Measurements from ENCODE around the gene ATP6V1B1. TPM values are rescaled to one million over a fixed set of nuclear protein-coding genes. Genes with fewer than 3 reads are reported as not detected.
A peak's percentile ranks its signal among the peaks of the same experiment; 100 is the strongest.
"Not testable (repeated sequence)": the region's sequence is repeated elsewhere in the genome, so short reads cannot be mapped to it uniquely, and the experiment has no call there.

ATP6V1B1 gene
- total RNA-seq, 3 donors from 2014 or later (not counting 1 experiment from before 2014, with no cell fraction given), result not detected

GRCh38 chr2:70994699-70995425 is 59.2 kb downstream of the ATP6V1B1 start, which contains the start of gene TEX261:
TSS of gene TEX261 (minus strand) at chr2:70994873. CDS start at chr2:70994757, 116 bp downstream.
- Mint-ChIP-seq H3K27ac (peak within 1 kb of the TSS; percentile 86 to 92), H3K4me3 (peak within 1 kb of the TSS; percentile 91), H3K36me3 (no peaks in the 10 kb centered on the region), H3K9me3 (no peaks in the 10 kb centered on the region), H3K4me1 (peaks cover 33 to 35% of the 10 kb centered on the region in 2 donors), H3K27me3 (ENCODE audit: low read depth in 2 of 2) (no peaks in the 10 kb centered on the region)
- WGBS (ENCODE audit: insufficient coverage), result under 1% methylated on average over 65 of the region's 65 CpGs
- intact Hi-C loops (cut with micrococcal nuclease), result loop anchor here (1.0 to 2.0 kb wide), 3 partner anchors 10 to 30 kb away; no protein-coding TSS in a partner anchor
- Histone ChIP-seq H3K27ac (ENCODE audit: low read length) (peak within 1 kb of the TSS; percentile 71), H3K4me3 (ENCODE audit: low read length) (peak within 1 kb of the TSS; percentile 90), H3K36me3 (ENCODE audit: control insufficient read depth, insufficient read depth, low read length) (peaks cover 15% of the 10 kb centered on the region), H3K4me1 (ENCODE audit: control insufficient read depth, insufficient read depth, low read length) (peaks cover 27% of the 10 kb centered on the region), H3K27me3 (ENCODE audit: control insufficient read depth, insufficient read depth, low read length) (no peaks in the 10 kb centered on the region), H3K9me3 (ENCODE audit: control insufficient read depth, insufficient read depth, low read length) (no peaks in the 10 kb centered on the region)
- DNase-seq, result peak; percentile 90 to 92
- TF ChIP-seq, protein P1, sequence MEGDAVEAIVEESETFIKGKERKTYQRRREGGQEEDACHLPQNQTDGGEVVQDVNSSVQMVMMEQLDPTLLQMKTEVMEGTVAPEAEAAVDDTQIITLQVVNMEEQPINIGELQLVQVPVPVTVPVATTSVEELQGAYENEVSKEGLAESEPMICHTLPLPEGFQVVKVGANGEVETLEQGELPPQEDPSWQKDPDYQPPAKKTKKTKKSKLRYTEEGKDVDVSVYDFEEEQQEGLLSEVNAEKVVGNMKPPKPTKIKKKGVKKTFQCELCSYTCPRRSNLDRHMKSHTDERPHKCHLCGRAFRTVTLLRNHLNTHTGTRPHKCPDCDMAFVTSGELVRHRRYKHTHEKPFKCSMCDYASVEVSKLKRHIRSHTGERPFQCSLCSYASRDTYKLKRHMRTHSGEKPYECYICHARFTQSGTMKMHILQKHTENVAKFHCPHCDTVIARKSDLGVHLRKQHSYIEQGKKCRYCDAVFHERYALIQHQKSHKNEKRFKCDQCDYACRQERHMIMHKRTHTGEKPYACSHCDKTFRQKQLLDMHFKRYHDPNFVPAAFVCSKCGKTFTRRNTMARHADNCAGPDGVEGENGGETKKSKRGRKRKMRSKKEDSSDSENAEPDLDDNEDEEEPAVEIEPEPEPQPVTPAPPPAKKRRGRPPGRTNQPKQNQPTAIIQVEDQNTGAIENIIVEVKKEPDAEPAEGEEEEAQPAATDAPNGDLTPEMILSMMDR (IDR thresholded peaks at IDR 0.05), result peak; percentile 54
- peak; percentile 96 to 99 (median 98) for ATAC-seq

GRCh38 chr2:70995426-70995729 is 59.7 kb downstream of the ATP6V1B1 start:
- Histone ChIP-seq H3K36me3 (ENCODE audit: control insufficient read depth, insufficient read depth, low read length) (peaks cover 11% of the 10 kb centered on the region), H3K4me1 (ENCODE audit: control insufficient read depth, insufficient read depth, low read length) (peaks cover 27% of the 10 kb centered on the region), H3K4me3 (ENCODE audit: low read length) (peak overlapping the region; percentile 90), H3K9me3 (ENCODE audit: control insufficient read depth, insufficient read depth, low read length) (no peaks in the 10 kb centered on the region), H3K27me3 (ENCODE audit: control insufficient read depth, insufficient read depth, low read length) (no peaks in the 10 kb centered on the region), H3K27ac (ENCODE audit: low read length) (peak overlapping the region; percentile 56)
- Mint-ChIP-seq H3K4me1 (peaks cover 34 to 35% of the 10 kb centered on the region in 2 donors), H3K27me3 (ENCODE audit: low read depth in 2 of 2) (no peaks in the 10 kb centered on the region), H3K9me3 (no peaks in the 10 kb centered on the region), H3K4me3 (peak overlapping the region; percentile 90), H3K36me3 (no peaks in the 10 kb centered on the region), H3K27ac (peak overlapping the region; percentile 68 to 73)
- intact Hi-C loops (cut with micrococcal nuclease), result loop anchor here (1.0 to 2.0 kb wide), 3 partner anchors 10 to 30 kb away; no protein-coding TSS in a partner anchor
- DNase-seq (peak; percentile 24 to 82), ATAC-seq (peak; percentile 19 to 45 (median 22))
- 0% methylated on average over 10 of the region's 11 CpGs for WGBS (ENCODE audit: insufficient coverage)
- TF ChIP-seq, protein P1 (IDR thresholded peaks at IDR 0.05), result no peak

DNA sequence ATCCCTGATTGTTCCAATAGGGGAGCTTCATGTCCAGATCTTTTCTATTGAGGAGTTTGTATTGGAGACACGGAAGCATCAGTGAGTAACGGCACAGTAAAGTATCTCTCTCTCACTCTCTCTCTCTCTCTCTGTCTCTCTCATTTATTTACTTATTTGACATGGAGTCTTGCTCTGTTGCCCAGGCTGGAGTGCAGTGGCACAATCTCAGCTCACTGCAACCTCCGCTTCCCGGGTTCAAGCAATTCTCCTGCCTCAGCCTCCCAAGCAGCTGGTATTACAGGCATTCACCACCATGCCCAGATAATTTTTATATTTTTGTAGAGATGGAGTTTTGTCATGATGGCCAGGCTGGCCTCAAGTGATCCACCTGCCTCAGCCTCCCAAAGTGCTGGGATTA is 63.2 kb downstream of the ATP6V1B1 start:
- H3K4me3 Mint-ChIP-seq; H3K27ac ChIP-seq (ENCODE audit: low read length); H3K36me3 Mint-ChIP-seq; DNase-seq; intact Hi-C loops (cut with micrococcal nuclease); H3K4me3 ChIP-seq (ENCODE audit: low read length); H3K27me3 Mint-ChIP-seq (ENCODE audit: low read depth in 2 of 2); H3K9me3 ChIP-seq (ENCODE audit: control insufficient read depth, insufficient read depth, low read length); H3K27ac Mint-ChIP-seq; H3K27me3 ChIP-seq (ENCODE audit: control insufficient read depth, insufficient read depth, low read length); H3K9me3 Mint-ChIP-seq; ATAC-seq; H3K36me3 ChIP-seq (ENCODE audit: control insufficient read depth, insufficient read depth, low read length): not testable (repeated sequence)
- H3K4me1 ChIP-seq (ENCODE audit: control insufficient read depth, insufficient read depth, low read length), result peaks cover 20% of the 10 kb centered on the region
- 100% methylated on average over 4 of the region's 4 CpGs for WGBS (ENCODE audit: insufficient coverage)
- peaks cover 20 to 24% of the 10 kb centered on the region in 2 donors for H3K4me1 Mint-ChIP-seq

- ATAC-seq, result no peak
- H3K9me3 Mint-ChIP-seq, result no peaks in the 10 kb centered on the region
- Histone ChIP-seq H3K4me1 (ENCODE audit: control insufficient read depth, insufficient read depth, low read length) (peaks cover 15% of the 10 kb centered on the region), H3K36me3 (ENCODE audit: control insufficient read depth, insufficient read depth, low read length) (no peaks in the 10 kb centered on the region), H3K9me3 (ENCODE audit: control insufficient read depth, insufficient read depth, low read length) (no peaks in the 10 kb centered on the region), H3K27me3 (ENCODE audit: control insufficient read depth, insufficient read depth, low read length) (no peaks in the 10 kb centered on the region), H3K27ac (ENCODE audit: low read length) (no peak overlapping the region), H3K4me3 (ENCODE audit: low read length) (no peak overlapping the region)
- intact Hi-C loops (cut with micrococcal nuclease), result no loop called here
- H3K27me3 Mint-ChIP-seq (ENCODE audit: low read depth in 2 of 2), result no peaks in the 10 kb centered on the region
- no peak overlapping the region for H3K4me3 Mint-ChIP-seq
- peaks cover 16 to 20% of the 10 kb centered on the region in 2 donors for H3K4me1 Mint-ChIP-seq
- no peak for DNase-seq
- H3K27ac Mint-ChIP-seq, result no peak overlapping the region
- H3K36me3 Mint-ChIP-seq, result no peaks in the 10 kb centered on the region
- 52% methylated on average over 2 of the region's 2 CpGs for WGBS (ENCODE audit: insufficient coverage)
- TF ChIP-seq, protein P1 (IDR thresholded peaks at IDR 0.05), result no peak
These were observed 63.7 kb downstream of the ATP6V1B1 start for GRCh38 chr2:70999362-70999761.

DNA sequence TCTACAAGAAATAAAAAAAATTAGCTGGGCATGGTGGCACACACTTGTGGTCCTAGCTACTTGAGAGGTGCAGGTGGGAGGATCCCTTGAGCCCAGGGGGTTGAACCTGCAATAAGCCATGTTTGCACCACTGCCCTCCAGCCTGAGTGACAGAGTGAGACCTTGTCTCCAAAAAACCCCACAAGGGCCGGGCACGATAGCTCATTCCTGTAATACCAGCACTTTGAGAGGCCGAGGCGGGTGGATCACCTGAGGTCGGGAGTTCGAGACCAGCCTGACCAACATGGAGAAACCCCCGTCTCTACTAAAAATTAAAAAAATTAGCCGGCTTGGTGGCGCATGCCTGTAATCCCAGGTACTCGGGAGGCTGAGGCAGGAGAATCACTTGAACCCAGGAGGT is 64.2 kb downstream of the ATP6V1B1 start:
- peaks cover 16 to 20% of the 10 kb centered on the region in 2 donors for H3K4me1 Mint-ChIP-seq
- H3K4me3 Mint-ChIP-seq; H3K9me3 ChIP-seq (ENCODE audit: control insufficient read depth, insufficient read depth, low read length); H3K9me3 Mint-ChIP-seq; intact Hi-C loops (cut with micrococcal nuclease); H3K27ac Mint-ChIP-seq; H3K27me3 ChIP-seq (ENCODE audit: control insufficient read depth, insufficient read depth, low read length); H3K27ac ChIP-seq (ENCODE audit: low read length); H3K27me3 Mint-ChIP-seq (ENCODE audit: low read depth in 2 of 2); H3K4me3 ChIP-seq (ENCODE audit: low read length); ATAC-seq; H3K36me3 Mint-ChIP-seq; H3K36me3 ChIP-seq (ENCODE audit: control insufficient read depth, insufficient read depth, low read length): not testable (repeated sequence)
- peak in 1 of 2 donors; percentile 9 for DNase-seq
- peaks cover 15% of the 10 kb centered on the region for H3K4me1 ChIP-seq (ENCODE audit: control insufficient read depth, insufficient read depth, low read length)
- WGBS (ENCODE audit: insufficient coverage), result 96% methylated on average over 10 of the region's 10 CpGs

Measured in natural killer cell (primary cell).